Measurements from ENCODE around the gene GIPR.
"Not testable (repeated sequence)": the region's sequence is repeated elsewhere in the genome, so short reads cannot be mapped to it uniquely, and the experiment has no call there.

Gene GIPR

GRCh38 chr19:45664575-45664974, 3.4 kb upstream of the GIPR start:
- H3K27ac Mint-ChIP-seq, result no peak overlapping the region
- peaks cover 17% of the 10 kb centered on the region for H3K27me3 Mint-ChIP-seq
- H3K4me1 Mint-ChIP-seq, result peaks cover 23% of the 10 kb centered on the region
- H3K9me3 Mint-ChIP-seq, result no peaks in the 10 kb centered on the region
- ATAC-seq (no peak), DNase-seq (no peak)
- no peak overlapping the region for H3K4me3 Mint-ChIP-seq
- H3K36me3 Mint-ChIP-seq (ENCODE audit: low read depth), result no peaks in the 10 kb centered on the region

GRCh38 chr19:45668342-45668871, 386 bp downstream of the GIPR start:
- H3K9me3 Mint-ChIP-seq, result no peaks in the 10 kb centered on the region
- ATAC-seq, result no peak

GRCh38 chr19:45670670-45671453, 2.8 kb downstream of the GIPR start:
- Mint-ChIP-seq H3K27ac (no peak overlapping the region), H3K4me3 (peak overlapping the region; percentile 40), H3K36me3 (ENCODE audit: low read depth) (no peaks in the 10 kb centered on the region), H3K4me1 (peaks cover 33% of the 10 kb centered on the region), H3K9me3 (no peaks in the 10 kb centered on the region), H3K27me3 (peaks cover 23% of the 10 kb centered on the region)
- peak; percentile 84 for DNase-seq
- ATAC-seq, result peak; percentile 5

More at GRCh38 chr19:45668342-45668871, 386 bp downstream of the GIPR start:
- H3K36me3 Mint-ChIP-seq (ENCODE audit: low read depth), result no peaks in the 10 kb centered on the region
- peaks cover 23% of the 10 kb centered on the region for H3K27me3 Mint-ChIP-seq
- H3K4me1 Mint-ChIP-seq, result peaks cover 33% of the 10 kb centered on the region
- peak overlapping the region; percentile 80 for H3K4me3 Mint-ChIP-seq
- peak overlapping the region; percentile 76 for H3K27ac Mint-ChIP-seq
- DNase-seq, result peak; percentile 40

GRCh38 chr19:45674946-45675345, 6.9 kb downstream of the GIPR start:
- H3K4me3 Mint-ChIP-seq, result no peak overlapping the region
- peak overlapping the region; percentile 17 for H3K27ac Mint-ChIP-seq
- H3K4me1 Mint-ChIP-seq, result peaks cover 22% of the 10 kb centered on the region
- H3K27me3 Mint-ChIP-seq, result peaks cover 18% of the 10 kb centered on the region
- H3K36me3 Mint-ChIP-seq (ENCODE audit: low read depth), result no peaks in the 10 kb centered on the region
- DNase-seq (no peak), ATAC-seq (no peak)
- no peaks in the 10 kb centered on the region for H3K9me3 Mint-ChIP-seq

GRCh38 chr19:45676851-45677263, 8.8 kb downstream of the GIPR start:
- ATAC-seq (peak; percentile 31), DNase-seq (peak; percentile 49)
- Mint-ChIP-seq H3K4me3 (peak overlapping the region; percentile 67), H3K4me1 (peaks cover 18% of the 10 kb centered on the region), H3K27ac (no peak overlapping the region), H3K9me3 (no peaks in the 10 kb centered on the region), H3K36me3 (ENCODE audit: low read depth) (peaks cover under 1% of the 10 kb centered on the region), H3K27me3 (peaks cover 8% of the 10 kb centered on the region)

GRCh38 chr19:45677351-45678230, 9.6 kb downstream of the GIPR start:
- Mint-ChIP-seq H3K9me3 (no peaks in the 10 kb centered on the region), H3K4me1 (peaks cover 20% of the 10 kb centered on the region), H3K36me3 (ENCODE audit: low read depth) (peaks cover 3% of the 10 kb centered on the region), H3K4me3 (peak overlapping the region; percentile 67), H3K27me3 (peaks cover 8% of the 10 kb centered on the region), H3K27ac (no peak overlapping the region)
- DNase-seq (peak; percentile 85), ATAC-seq (peak; percentile 58)

GRCh38 chr19:45681391-45682015, 13.5 kb downstream of the GIPR start:
- Mint-ChIP-seq H3K4me3 (peak overlapping the region; percentile 68), H3K9me3 (no peaks in the 10 kb centered on the region), H3K27ac (no peak overlapping the region), H3K36me3 (ENCODE audit: low read depth) (peaks cover 22% of the 10 kb centered on the region), H3K4me1 (peaks cover 17% of the 10 kb centered on the region), H3K27me3 (peaks cover 6% of the 10 kb centered on the region)
- ATAC-seq (peak; percentile 88), DNase-seq (peak; percentile 89)

- Mint-ChIP-seq H3K27ac (no peak overlapping the region), H3K27me3 (peaks cover 6% of the 10 kb centered on the region), H3K36me3 (ENCODE audit: low read depth) (peaks cover 27% of the 10 kb centered on the region), H3K9me3 (no peaks in the 10 kb centered on the region), H3K4me3 (no peak overlapping the region), H3K4me1 (peaks cover 14% of the 10 kb centered on the region)
- DNase-seq (no peak), ATAC-seq (no peak)
Measured at GRCh38 chr19:45682117-45682516, 14.1 kb downstream of the GIPR start.

GRCh38 chr19:45682908-45683307, 14.9 kb downstream of the GIPR start:
- Mint-ChIP-seq H3K4me1 (peaks cover 9% of the 10 kb centered on the region), H3K36me3 (ENCODE audit: low read depth) (peaks cover 32% of the 10 kb centered on the region)

GRCh38 chr19:45685045-45685444, 17.0 kb downstream of the GIPR start:
- not testable (repeated sequence) for DNase-seq, H3K4me3 Mint-ChIP-seq, H3K9me3 Mint-ChIP-seq, ATAC-seq, H3K27ac Mint-ChIP-seq, H3K27me3 Mint-ChIP-seq
- Mint-ChIP-seq H3K4me1 (peaks cover 18% of the 10 kb centered on the region), H3K36me3 (ENCODE audit: low read depth) (peaks cover 44% of the 10 kb centered on the region)

More at GRCh38 chr19:45682908-45683307, 14.9 kb downstream of the GIPR start:
- Mint-ChIP-seq H3K4me3 (no peak overlapping the region), H3K27ac (no peak overlapping the region), H3K9me3 (no peaks in the 10 kb centered on the region), H3K27me3 (peaks cover 1% of the 10 kb centered on the region)
- DNase-seq (no peak), ATAC-seq (no peak)

GRCh38 chr19:45687599-45687998, 19.6 kb downstream of the GIPR start:
- Mint-ChIP-seq H3K9me3 (no peaks in the 10 kb centered on the region), H3K27me3 (no peaks in the 10 kb centered on the region), H3K27ac (no peak overlapping the region), H3K4me3 (no peak overlapping the region), H3K4me1 (peaks cover 29% of the 10 kb centered on the region), H3K36me3 (ENCODE audit: low read depth) (peaks cover 49% of the 10 kb centered on the region)
- DNase-seq (no peak), ATAC-seq (no peak)

GRCh38 chr19:45691516-45692186, 23.6 kb downstream of the GIPR start, which contains the start of gene SNRPD2:
SNRPD2 (minus strand) TSS chr19:45691953; CDS start chr19:45691888, 65 bp downstream.
- DNase-seq, result peak; percentile 95
- Mint-ChIP-seq H3K4me1 (peaks cover 46% of the 10 kb centered on the region), H3K4me3 (peak within 1 kb of the TSS; percentile 99), H3K36me3 (ENCODE audit: low read depth) (peaks cover 53% of the 10 kb centered on the region), H3K27ac (peak within 1 kb of the TSS; percentile 100), H3K27me3 (no peaks in the 10 kb centered on the region), H3K9me3 (no peaks in the 10 kb centered on the region)
- peak; percentile 35 for ATAC-seq

- Mint-ChIP-seq H3K27me3 (no peaks in the 10 kb centered on the region), H3K4me3 (peak within 1 kb of the TSS; percentile 99)
Measured at GRCh38 chr19:45692187-45693105, 24.4 kb downstream of the GIPR start, which contains the start of gene QPCTL. QPCTL (plus strand) TSS chr19:45692666; CDS start chr19:45692704, 38 bp downstream.

More at GRCh38 chr19:45692187-45693105, 24.4 kb downstream of the GIPR start, which contains the start of gene QPCTL:
- Mint-ChIP-seq H3K36me3 (ENCODE audit: low read depth) (peaks cover 50% of the 10 kb centered on the region), H3K4me1 (peaks cover 47% of the 10 kb centered on the region), H3K27ac (peak within 1 kb of the TSS; percentile 100), H3K9me3 (no peaks in the 10 kb centered on the region)
- peak; percentile 96 for DNase-seq
- peak; percentile 95 for ATAC-seq
